ENCODE data around the gene CRTAC1. TPM values are rescaled to one million over a fixed set of nuclear protein-coding genes. Genes with fewer than 3 reads are reported as not detected.

The CRTAC1 gene
- total RNA-seq, 1 experiment from 2014 or later, result 0.46 TPM

- Histone ChIP-seq H3K23me2 (ENCODE audit: insufficient read length, low read depth, low read length, poor library complexity, severe bottlenecking) (peaks cover 2% of the 10 kb centered on the region), H2BK15ac (ENCODE audit: low read depth, low read length) (no peak overlapping the region), H3K56ac (ENCODE audit: insufficient read length, low read depth, low read length) (no peak overlapping the region), H3K79me1 (ENCODE audit: insufficient read depth, low read depth, low read length, poor library complexity, severe bottlenecking) (no peaks in the 10 kb centered on the region), H3K9me3 (ENCODE audit: control insufficient read depth, low read depth, low read length) (no peaks in the 10 kb centered on the region), H3K4me1 (ENCODE audit: insufficient read depth, low read length) (no peaks in the 10 kb centered on the region; the same call in 1 of the 2 replicates), H2BK120ac (ENCODE audit: low read depth, low read length, poor library complexity, severe bottlenecking) (no peak overlapping the region), H4K5ac (ENCODE audit: insufficient read length, low read depth, low read length) (no peak overlapping the region), H4K91ac (ENCODE audit: insufficient read length, low read depth, low read length) (no peak overlapping the region), H3T11ph (ENCODE audit: low read length) (no peak overlapping the region), H3K23ac (ENCODE audit: insufficient read length, low read depth, low read length) (no peak overlapping the region), H3K79me2 (ENCODE audit: insufficient read depth, low read length) (no peaks in the 10 kb centered on the region), H4K8ac (replicated peaks; ENCODE audit: insufficient read length, low read depth, low read length) (no peak overlapping the region), H4K20me1 (ENCODE audit: control insufficient read depth, insufficient read depth, insufficient read length) (no peaks in the 10 kb centered on the region), H3K27ac (ENCODE audit: insufficient read length, low read depth, low read length) (no peak overlapping the region), H3K9ac (ENCODE audit: extremely low read depth, insufficient read length, low read length) (no peak overlapping the region), H3K27me3 (ENCODE audit: insufficient read depth, low read length) (no peaks in the 10 kb centered on the region; the same call in 1 of the 2 replicates), H3K4ac (ENCODE audit: low read depth, low read length) (no peak overlapping the region), H2BK12ac (ENCODE audit: insufficient read length, low read depth, low read length) (no peak overlapping the region), H2BK5ac (ENCODE audit: insufficient read length, low read length) (no peak overlapping the region), H2AFZ (ENCODE audit: low read length) (no peak overlapping the region), H2AK5ac (ENCODE audit: insufficient read length, low read length) (no peak overlapping the region), H2BK20ac (ENCODE audit: low read depth, low read length, poor library complexity, severe bottlenecking) (no peak overlapping the region), H3K18ac (ENCODE audit: insufficient read length, low read depth, low read length) (no peak overlapping the region), H3K14ac (ENCODE audit: insufficient read depth, low read length) (no peak overlapping the region; the same call in 1 of the 2 replicates), H3K4me2 (ENCODE audit: insufficient read depth, insufficient read length, low read length) (no peak overlapping the region)
- Mint-ChIP-seq H3K4me3 (no peak overlapping the region; a peak in 1 of 5 replicates), H3K4me1 (peaks cover 24 to 28% of the 10 kb centered on the region in 2 experiments), H3K9me3 (no peaks in the 10 kb centered on the region), H3K27ac (no peak overlapping the region), H3K36me3 (ENCODE audit: insufficient read depth in 1 of 3, low read depth in 3 of 3) (no peaks in the 10 kb centered on the region), H3K27me3 (ENCODE audit: low read depth) (peaks cover 7% of the 10 kb centered on the region)
- DNase-seq, result no peak
- WGBS (ENCODE audit: extremely low coverage, insufficient read length, low lambda C conversion rate), result no CpG with 5 or more reads among the region's 3 CpGs
- no peak for TF ChIP-seq CTCF (conservative IDR thresholded peaks at IDR 0.05)
Observed at GRCh38 chr10:97861097-97861750, 169.2 kb downstream of the CRTAC1 start.

All from H9 (cell line).